HG03469 (cell line): ENCODE data around the gene FASTKD1.

Experiments
- ATAC-seq: cut with Tn5 transposase; IDR thresholded peaks from one replicate; pipeline ENCODE4 v1.9.1; 2021; ENCODE audit warnings: mild to moderate bottlenecking, moderate library complexity, moderate number of reproducible peaks; ENCODE audit not compliant: unreplicated experiment

The FASTKD1 gene

DNA sequence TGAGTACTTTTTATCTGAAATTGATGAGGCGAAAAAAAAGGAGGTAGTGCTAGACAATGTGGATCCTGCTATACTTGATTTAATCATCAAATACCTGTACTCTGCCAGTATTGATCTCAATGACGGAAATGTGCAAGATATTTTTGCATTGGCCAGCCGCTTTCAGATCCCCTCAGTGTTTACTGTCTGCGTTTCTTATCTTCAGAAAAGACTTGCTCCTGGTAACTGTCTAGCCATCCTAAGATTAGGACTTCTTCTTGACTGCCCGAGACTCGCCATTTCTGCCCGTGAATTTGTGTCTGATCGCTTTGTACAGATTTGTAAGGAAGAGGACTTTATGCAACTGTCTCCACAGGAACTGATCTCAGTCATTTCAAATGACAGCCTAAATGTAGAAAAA, 63.7 kb downstream of the FASTKD1 start:
- no peak for ATAC-seq

DNA sequence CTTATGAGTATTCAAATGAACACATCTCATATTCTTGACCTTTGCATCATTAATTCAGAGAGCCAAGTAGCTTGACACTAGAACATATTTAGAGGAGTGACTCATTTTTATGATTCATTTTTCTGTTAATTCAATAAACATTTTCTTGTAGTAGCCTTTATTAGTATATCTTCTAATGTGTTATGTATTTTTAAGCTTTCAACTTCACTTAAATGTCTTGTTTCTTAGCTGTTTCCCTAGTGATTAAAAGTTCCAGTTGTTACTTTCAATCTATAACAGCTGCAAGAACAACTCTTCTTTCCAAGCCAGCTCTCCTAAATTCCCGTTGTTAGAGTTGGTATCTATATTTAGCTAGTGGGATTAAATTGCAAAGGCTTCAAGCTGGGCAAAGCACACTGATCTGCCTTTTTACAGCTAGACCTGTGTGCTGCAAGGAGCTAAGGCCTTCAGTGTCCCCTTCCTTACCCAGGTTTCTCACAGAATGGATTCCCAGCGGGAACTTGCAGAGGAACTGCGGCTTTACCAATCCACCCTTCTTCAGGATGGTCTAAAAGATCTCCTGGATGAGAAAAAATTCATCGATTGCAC, 64.3 kb downstream of the FASTKD1 start, which contains the start of gene KLHL41:
KLHL41 (plus strand) TSS at position 405 of the 588 bp plus-strand sequence; CDS start at position 482, 77 bp downstream.
- ATAC-seq: no peak

DNA sequence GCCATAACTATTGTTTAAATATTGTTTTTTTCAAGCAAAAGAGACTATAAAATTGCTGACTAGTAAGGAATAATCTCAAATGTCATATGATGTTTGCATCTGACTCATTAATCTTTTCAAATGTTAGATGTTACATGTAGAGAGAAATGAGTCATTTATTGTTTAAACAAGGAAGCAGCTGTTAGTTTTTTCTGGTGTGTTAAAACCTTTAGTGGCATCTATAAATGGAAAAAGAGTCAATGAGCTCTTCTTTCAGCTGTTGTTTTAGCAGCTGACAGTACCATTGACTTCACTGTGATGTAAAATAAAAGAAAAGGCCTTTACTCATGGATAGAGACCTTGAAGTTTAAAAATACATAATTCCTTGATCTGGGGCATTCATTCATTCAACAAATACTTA, 66.0 kb downstream of the FASTKD1 start:
- no peak for ATAC-seq

DNA sequence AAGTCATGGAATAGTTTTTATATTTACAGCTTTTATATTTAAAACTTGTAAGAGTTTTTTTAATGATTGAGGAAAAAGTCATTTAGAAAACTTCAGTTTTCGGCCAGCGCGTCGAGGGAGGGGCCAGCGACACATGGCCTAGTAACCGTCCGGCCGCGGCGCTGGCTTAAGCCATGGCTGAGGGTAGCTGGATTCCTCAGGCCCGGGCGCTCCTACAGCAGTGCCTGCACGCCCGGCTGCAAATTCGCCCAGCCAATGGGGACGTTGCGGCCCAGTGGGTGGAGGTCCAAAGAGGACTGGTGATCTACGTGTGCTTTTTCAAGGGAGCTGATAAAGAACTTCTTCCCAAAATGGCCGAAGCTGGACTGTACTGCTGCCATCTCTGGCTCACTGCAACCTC, 69.0 kb downstream of the FASTKD1 start:
- ATAC-seq: no peak

DNA sequence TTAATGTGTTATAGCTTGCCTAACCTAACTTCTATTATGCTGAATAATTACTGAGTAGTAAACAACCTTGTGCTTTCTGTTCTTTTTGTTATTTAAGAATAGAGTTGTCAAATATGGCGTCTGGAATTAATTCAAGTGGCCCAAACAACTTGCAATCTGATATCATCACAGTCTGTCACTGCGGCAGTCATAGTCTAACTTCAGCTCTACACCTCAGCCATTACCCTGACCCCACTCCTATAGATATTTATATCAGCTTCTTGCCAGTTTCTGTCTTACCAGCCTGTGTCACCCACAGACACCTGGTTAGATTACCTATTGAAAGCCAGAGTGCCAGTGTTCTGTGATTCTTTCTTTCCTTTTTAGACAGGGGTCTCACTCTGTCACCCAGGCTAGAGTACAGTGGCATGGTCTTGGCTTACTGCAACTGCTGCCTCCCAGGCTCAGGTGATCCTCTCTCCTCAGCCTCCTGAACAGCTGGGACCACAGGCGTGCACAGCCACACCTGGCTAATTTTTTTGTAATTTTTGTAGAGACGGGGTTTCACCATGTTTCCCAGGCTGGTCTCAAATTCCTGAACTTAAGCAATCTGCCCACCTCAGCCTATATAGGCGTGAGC, 78.2 kb downstream of the FASTKD1 start:
- ATAC-seq: no peak

DNA sequence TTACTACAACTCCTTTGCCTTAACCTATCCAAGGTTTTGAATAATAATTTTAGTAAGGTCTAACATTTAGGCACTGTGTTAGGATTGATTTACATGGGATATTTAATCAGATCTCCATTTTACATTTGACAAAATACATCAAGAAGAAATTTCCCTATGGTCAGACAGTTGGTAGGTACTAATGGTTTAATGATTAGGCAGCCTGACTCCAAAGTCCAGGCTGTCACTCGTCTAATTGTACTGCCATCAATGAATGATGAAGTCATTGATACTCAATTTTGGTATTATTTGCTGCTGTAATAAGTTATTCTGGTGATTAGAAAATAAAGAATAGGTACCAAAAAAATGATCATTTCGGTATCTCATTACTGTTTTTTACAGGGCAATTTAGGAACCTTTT, 80.3 kb downstream of the FASTKD1 start:
- ATAC-seq: no peak

DNA sequence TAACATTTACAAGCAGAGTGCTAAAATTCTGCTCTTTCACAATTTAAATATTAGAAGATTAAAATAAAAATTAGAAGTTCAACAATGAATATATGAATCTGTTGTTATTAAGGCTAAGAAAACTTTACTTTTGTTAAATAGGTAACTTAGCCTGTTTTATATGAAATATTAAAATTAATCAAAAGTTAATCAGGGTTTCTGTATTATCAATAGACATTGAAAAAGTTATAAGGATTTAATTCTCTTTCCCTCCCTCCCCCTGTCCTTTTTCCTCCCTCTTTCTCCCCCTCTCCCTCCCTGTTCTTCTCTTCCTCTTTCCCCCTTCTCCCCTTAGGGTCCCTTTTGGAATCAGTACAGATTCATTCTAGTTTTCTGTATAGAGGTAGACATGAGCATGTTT, 82.3 kb downstream of the FASTKD1 start:
- no peak for ATAC-seq

DNA sequence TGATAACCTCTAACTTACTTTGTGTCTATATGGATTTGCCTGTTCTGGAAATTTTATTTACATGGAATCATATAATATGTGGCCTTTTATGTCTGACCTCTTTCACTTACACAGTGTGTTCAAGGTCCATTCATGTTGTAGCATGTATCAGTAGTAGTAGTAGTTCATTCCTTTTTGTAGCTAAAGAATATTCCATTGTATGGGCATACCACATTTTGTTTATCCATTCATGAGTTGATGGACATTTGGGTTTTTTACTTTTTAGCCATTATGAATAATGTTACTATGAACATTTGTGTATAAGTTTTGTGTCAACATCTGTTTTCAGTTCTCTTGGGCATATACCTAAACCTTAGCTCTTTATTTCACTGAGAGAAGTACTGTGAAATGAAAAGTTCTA, 82.8 kb downstream of the FASTKD1 start:
- no peak for ATAC-seq

DNA sequence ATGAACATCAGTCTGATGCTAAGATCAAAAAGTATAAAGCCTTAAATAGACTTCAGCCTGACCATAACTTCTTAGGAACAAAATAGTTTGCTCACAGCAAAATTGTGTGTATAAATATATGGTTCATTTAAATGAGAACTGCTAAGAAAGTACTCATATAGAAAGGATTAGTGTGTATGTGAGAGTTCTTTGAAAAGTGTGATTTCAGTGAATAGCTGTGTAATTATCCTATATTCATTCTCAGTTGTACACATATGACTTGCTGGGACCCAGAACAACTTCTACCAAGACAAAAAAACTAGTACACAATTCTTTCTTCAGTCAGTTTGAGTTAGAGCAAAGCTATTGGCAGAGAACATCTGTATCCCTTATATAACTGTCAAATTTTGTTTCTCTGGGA, 87.2 kb downstream of the FASTKD1 start:
- ATAC-seq: no peak

DNA sequence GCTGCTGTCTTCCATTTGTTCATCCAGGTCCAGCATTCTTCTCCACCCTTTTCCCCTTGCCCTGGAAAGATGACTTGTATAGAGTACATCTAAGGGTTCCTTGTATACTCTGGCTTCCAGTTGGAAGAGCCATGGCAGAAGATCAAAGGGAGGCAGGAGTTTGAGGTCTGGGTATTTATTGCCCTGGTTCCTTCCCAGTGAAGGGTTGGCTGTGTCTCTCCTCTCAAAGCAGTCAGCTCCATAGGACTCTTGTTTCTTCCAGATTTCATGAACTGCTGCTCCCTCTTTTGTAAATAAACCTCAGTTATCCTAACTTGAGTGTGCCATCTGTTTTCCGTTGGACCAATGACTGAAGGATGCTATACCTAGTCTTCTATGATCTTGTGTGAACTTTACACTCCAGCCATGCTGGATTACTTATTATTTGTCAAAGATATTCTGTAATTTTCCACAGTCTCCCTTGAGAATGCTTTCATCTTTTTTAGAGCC, 88.0 kb downstream of the FASTKD1 start:
- ATAC-seq: no peak

DNA sequence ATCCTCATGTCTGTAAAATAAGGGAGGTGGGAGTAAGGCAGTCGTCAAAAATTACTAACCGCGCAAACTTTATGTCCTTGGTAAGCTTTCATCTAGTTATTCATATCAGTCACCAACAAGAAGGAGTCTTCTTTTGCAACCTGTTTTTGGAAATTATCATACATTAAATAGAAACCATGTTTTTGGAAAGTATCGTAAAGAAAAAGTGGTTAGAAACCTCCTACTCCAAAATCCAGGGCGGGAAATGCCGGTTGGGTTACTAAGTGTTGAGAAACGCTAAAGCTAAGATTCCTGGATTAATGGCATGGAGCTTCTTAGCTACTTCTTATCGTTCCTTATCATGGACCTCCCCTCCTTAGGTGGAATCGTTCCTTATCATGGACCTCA, 93.6 kb downstream of the FASTKD1 start:
- ATAC-seq: no peak
